Kidney (tissue), 14 donors: ENCODE data around the gene TRPM3. TPM values are rescaled to one million over a fixed set of nuclear protein-coding genes. Genes with fewer than 3 reads are reported as not detected.
"Not testable (repeated sequence)": the region's sequence is repeated elsewhere in the genome, so short reads cannot be mapped to it uniquely, and the experiment has no call there.

ENCODE experiments used
- DNase-seq, 5 donors: peaks; one replicate each; pipeline ENCODE4 v3.0.0-alpha.2; 2013 to 2020
- FAIRE-seq: peaks from 2 replicates; lab custom pipeline; 2012; peaks lifted over from hg19 to GRCh38; lab: Jason Lieb, UNC
- H3K27ac ChIP-seq, 2 donors: one replicate each; pipeline ENCODE4 v1.7.0; 2013; ENCODE audit warnings: low read depth in 2 of 2, low read length in 2 of 2, inconsistent platforms in 1 of 2
- H3K27me3 ChIP-seq: one replicate; pipeline ENCODE4 v1.7.1; 2013; ENCODE audit warnings: low read length, inconsistent platforms; ENCODE audit not compliant: control insufficient read depth, insufficient read depth
- H3K36me3 ChIP-seq, 3 donors: one replicate each; pipeline versions ENCODE4 v1.7.0 to v1.7.1; 2013; ENCODE audit warnings: low read length in 3 of 3, control low read depth in 1 of 3, inconsistent platforms in 1 of 3; ENCODE audit not compliant: insufficient read depth in 3 of 3, control insufficient read depth in 2 of 3
- H3K4me1 ChIP-seq, 3 donors: one replicate each; pipeline versions ENCODE4 v1.7.0 to v1.7.1; 2013; ENCODE audit warnings: low read length in 3 of 3, inconsistent platforms in 1 of 3, low read depth in 1 of 3; ENCODE audit not compliant: control insufficient read depth in 2 of 3, insufficient read depth in 2 of 3
- H3K4me3 ChIP-seq, 3 donors: one replicate each; pipeline versions ENCODE4 v1.7.0 to v1.8.1; 2013; ENCODE audit warnings: low read length in 3 of 3, control low read depth in 1 of 3, inconsistent platforms in 1 of 3
- H3K9ac ChIP-seq, 3 donors: one replicate each; pipeline versions ENCODE4 v1.7.0 to v1.7.1; 2013; ENCODE audit warnings: low read length in 3 of 3, control low read depth in 1 of 3, inconsistent platforms in 1 of 3
- H3K9me3 ChIP-seq, 3 donors: one replicate each; pipeline versions ENCODE4 v1.7.0 to v1.7.1; 2013; ENCODE audit warnings: low read length in 3 of 3, control low read depth in 1 of 3, inconsistent platforms in 1 of 3; ENCODE audit not compliant: control insufficient read depth in 2 of 3, insufficient read depth in 1 of 3
- CTCF ChIP-seq: IDR thresholded peaks from 3 replicates; pipeline ENCODE4 v1.5.1; 2012; ENCODE audit warnings: mild to moderate bottlenecking, moderate library complexity, borderline replicate concordance; ENCODE audit not compliant: insufficient read depth; ENCODE audit errors: extremely low read depth
- intact Hi-C: fragments of 100-400 bp; cut with DNase I; formaldehyde crosslinking; loops from one replicate; pipeline ENCODE4 v1.11.1; 2022
- polyA plus RNA-seq: library from polyadenylated mRNA; stranded (reverse); fragments of 350-450 nt; fragmentation: Illumina TruSeq; extraction: RNeasy Lipid Tissue Mini Kit (QIAGEN cat#74804); gene quantifications from one replicate; pipeline ENCODE4 v1.2.3, GENCODE V29; 2014; ENCODE audit warnings: low read depth, low replicate concordance; ENCODE audit not compliant: insufficient read depth
- total RNA-seq: library from RNA; stranded (reverse); fragmentation: NEBNext Ultra II Directional; extraction: Animal tissue kit (Norgen Biotek cat#: 25700); gene quantifications from one replicate; pipeline ENCODE4 v1.2.1, GENCODE V29; 2021
- donor health status: control.
- donor health status: control.
- donor health status: control.
- donor health status: control.
- donor health status: control.
- donor health status: DM: yes; HTN: yes; CAD: no.
- donor health status: Normal renal cell carcinoma (clear cell type).

Gene TRPM3
- total and polyA plus RNA-seq, 2 donors from 2014 or later = 8.8 to 11.4 TPM

DNA sequence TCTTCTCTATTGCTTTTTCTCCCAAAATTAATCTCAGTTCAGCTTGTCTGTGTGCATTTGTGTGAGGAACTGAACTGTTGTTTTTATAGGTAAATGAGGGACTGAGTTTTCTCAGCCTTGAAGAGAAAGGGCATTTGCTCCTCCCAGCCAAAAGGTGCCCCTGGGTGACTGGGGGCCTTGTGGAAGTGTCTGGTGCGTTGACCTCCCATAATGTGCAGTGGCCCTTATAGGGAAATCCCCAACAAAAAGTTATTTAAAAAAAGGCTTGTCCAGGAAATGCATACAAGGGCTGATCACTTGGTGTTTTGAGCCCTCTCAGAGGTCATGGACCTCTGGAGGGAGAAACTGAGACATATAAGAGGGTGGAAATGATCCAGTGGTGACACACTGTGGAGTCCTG, 467.3 kb downstream of the TRPM3 start:
- no peak for DNase-seq
- Histone ChIP-seq H3K36me3 (no peaks in the 10 kb centered on the region), H3K27ac (no peak overlapping the region), H3K27me3 (no peaks in the 10 kb centered on the region), H3K4me1 (no peaks in the 10 kb centered on the region), H3K9me3 (peaks cover 0 to 7% (median 0%) of the 10 kb centered on the region in 3 donors), H3K4me3 (no peak overlapping the region), H3K9ac (no peak overlapping the region)
- FAIRE-seq = no peak
- no peak for TF ChIP-seq CTCF
- intact Hi-C loops = no loop called here

DNA sequence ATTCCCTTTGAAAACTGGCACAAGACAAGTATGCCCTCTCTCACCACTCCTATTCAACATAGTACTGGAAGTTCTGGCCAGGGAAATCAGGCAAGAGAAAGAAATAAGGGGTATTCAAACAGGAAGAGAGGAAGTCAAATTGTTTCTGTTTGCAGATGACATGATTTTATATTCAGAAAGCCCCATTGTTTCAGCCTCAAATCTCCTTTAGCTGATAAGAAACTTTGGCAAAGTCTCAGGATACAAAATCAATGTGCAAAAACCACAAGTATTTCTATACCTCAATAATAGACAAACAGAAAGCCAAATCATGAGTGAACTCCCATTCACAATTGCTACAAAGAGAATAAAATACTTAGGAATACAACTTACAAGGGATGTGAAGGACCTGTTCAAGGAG, 476.8 kb downstream of the TRPM3 start:
- FAIRE-seq, H3K4me1 ChIP-seq, H3K27me3 ChIP-seq, DNase-seq, intact Hi-C loops, H3K27ac ChIP-seq, H3K9me3 ChIP-seq, H3K4me3 ChIP-seq, H3K36me3 ChIP-seq, H3K9ac ChIP-seq: not testable (repeated sequence)

DNA sequence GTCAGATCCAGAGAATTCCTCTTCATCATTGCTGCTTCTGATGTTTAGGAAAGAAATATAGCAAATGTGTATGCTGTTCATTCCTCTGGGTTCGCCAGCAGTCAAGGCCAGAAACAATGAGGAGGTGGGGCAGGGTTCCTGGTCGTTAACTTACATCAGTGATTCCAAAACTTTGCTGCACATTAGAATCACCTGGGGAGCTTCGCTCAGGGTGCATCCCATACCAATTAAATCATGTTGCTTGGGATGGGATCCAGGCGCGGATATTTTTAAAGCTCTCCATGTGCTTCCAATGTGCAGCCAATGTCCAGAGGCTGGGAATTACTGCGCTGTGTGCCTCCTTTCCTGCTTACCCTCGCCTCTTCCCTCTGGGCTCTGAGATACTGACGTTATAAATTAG, 479.1 kb downstream of the TRPM3 start:
- Histone ChIP-seq H3K4me3 (no peak overlapping the region), H3K27ac (no peak overlapping the region), H3K4me1 (no peaks in the 10 kb centered on the region), H3K9ac (no peak overlapping the region), H3K36me3 (peaks cover 0 to 10% (median 0%) of the 10 kb centered on the region in 3 donors), H3K9me3 (no peaks in the 10 kb centered on the region), H3K27me3 (no peaks in the 10 kb centered on the region)
- DNase-seq (no peak), FAIRE-seq (no peak)
- intact Hi-C loops = no loop called here
- TF ChIP-seq CTCF = no peak

- Histone ChIP-seq H3K4me1 (no peaks in the 10 kb centered on the region), H3K36me3 (peaks cover 0 to 10% (median 0%) of the 10 kb centered on the region in 3 donors), H3K9me3 (no peaks in the 10 kb centered on the region), H3K9ac (no peak overlapping the region), H3K27ac (no peak overlapping the region), H3K4me3 (no peak overlapping the region), H3K27me3 (no peaks in the 10 kb centered on the region)
- TF ChIP-seq CTCF = no peak
- FAIRE-seq (no peak), DNase-seq (no peak)
- intact Hi-C loops = no loop called here
Measured at GRCh38 chr9:70641631-70642030, 479.8 kb downstream of the TRPM3 start.
